ENCODE measurements around the gene KSR1.
"Not testable (repeated sequence)": the region's sequence is repeated elsewhere in the genome, so short reads cannot be mapped to it uniquely, and the experiment has no call there.

KSR1 gene

DNA sequence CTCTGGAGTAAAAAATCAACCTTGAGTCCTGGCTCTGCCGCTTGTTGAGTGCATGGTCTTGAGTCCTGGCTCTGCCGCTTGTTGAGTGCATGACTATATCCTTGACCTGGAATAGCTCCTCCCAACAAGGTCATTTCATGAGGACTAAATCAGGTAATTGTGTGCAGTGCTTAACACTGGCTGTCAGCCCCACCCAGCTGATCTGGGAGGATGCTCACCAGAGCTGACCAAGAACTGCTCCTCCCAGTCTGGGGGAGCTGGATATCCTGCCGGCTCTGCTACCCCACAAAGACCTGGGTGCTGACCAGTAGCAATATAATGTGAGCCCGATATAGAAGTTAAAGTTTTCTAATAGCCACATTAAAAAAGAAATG, 154.0 kb downstream of the KSR1 start:
- DNase-seq (ENCODE audit: low spot score) = no peak

GRCh38 chr17:27612160-27612770, 156.0 kb downstream of the KSR1 start:
- no peak for DNase-seq (ENCODE audit: low spot score)

DNA sequence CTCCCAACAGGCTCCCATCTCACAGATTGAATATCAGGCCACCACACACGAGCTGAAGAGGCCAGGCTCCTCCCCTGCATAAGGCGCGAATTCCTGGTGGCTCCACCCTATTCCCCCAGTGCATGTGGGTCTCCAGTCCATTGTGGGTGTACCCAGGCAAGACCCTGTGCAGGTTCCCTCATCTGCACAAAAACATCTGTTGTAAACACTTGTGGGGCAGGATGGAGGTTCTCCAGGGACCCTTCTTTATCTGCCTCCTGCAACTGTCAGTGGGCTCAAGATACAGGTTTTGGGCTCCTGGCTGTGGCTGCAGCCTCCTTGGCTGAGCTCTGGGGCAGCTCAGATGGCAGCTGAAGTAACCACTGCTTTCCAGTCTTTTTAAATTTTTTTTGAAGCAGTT, 157.2 kb downstream of the KSR1 start:
- DNase-seq (ENCODE audit: low spot score) = no peak

GRCh38 chr17:27615121-27615520, 158.9 kb downstream of the KSR1 start:
- DNase-seq (ENCODE audit: low spot score) = no peak

DNA sequence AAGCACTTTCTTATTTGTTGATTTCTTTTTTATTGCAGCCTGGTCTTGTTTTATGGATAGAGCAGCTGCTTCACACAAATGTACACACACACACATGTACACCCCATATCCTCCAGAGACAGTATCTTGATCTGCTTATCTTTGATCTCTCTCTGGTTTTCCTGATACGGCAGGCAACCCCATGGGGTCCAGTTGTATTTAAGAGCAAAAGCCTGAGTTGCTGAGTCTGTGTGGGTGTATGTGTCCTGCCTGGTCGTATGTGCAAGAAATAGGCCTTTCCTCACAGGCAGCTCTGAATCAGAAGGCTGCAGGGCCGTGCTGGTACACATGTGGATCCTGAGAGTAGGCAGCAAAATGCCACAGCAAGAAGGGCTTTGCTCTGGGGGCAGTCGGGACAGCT, 160.2 kb downstream of the KSR1 start:
- DNase-seq (ENCODE audit: low spot score) = peak; percentile 5

DNA sequence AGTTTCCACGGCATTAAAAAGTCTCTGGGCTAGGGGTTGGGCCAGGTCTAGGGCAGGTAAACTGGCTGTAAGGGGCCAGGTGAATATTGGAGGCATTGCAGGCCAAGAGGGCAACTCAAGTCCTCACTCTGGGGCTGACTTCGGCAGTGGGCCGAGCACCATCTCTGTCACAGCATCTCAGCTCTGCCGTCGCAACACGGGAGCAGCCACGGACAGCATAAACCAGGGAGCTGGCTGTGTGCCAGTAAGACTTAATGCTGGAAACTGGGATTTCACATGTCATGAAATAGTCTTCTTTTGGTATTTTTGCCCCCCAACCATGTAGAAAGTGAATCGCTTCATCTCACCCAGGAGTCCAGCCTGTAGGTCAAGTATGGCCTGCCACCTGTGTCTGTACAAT, 162.2 kb downstream of the KSR1 start:
- DNase-seq (ENCODE audit: low spot score) = no peak

GRCh38 chr17:27620721-27621120, 164.5 kb downstream of the KSR1 start:
- DNase-seq (ENCODE audit: low spot score) = no peak

- DNase-seq (ENCODE audit: low spot score) = no peak
Observed at GRCh38 chr17:27621536-27621935, 165.3 kb downstream of the KSR1 start.

- DNase-seq (ENCODE audit: low spot score) = no peak
Observed at GRCh38 chr17:27621942-27622559, 165.8 kb downstream of the KSR1 start.

- no peak for DNase-seq (ENCODE audit: low spot score)
Observed at GRCh38 chr17:27622986-27623385, 166.7 kb downstream of the KSR1 start.

DNA sequence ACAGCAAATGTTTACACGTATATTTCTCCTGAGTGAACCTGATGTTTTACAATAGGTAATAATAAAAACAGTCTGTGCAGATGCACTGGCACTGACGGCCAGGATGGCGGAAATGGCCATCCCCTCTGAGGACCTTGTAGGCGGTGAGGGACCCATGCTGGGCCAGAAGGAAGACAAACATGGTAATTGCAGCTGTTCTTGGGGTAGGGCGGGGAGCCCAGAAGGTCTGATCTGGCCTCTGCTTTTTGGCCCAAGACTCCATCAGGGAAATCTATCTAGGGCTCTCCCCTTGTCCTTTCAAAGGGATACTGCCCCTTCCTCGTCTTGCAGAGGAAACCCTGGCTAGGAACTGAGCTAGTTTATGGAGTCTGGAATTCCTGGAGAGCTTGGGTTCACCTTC, 167.4 kb downstream of the KSR1 start:
- no peak for DNase-seq (ENCODE audit: low spot score)

- no peak for DNase-seq (ENCODE audit: low spot score)
Observed at GRCh38 chr17:27624539-27624938, 168.3 kb downstream of the KSR1 start.

GRCh38 chr17:27625856-27626255, 169.6 kb downstream of the KSR1 start:
- DNase-seq (ENCODE audit: low spot score) = no peak

GRCh38 chr17:27627514-27627913, 171.3 kb downstream of the KSR1 start:
- no peak for DNase-seq (ENCODE audit: low spot score)

DNA sequence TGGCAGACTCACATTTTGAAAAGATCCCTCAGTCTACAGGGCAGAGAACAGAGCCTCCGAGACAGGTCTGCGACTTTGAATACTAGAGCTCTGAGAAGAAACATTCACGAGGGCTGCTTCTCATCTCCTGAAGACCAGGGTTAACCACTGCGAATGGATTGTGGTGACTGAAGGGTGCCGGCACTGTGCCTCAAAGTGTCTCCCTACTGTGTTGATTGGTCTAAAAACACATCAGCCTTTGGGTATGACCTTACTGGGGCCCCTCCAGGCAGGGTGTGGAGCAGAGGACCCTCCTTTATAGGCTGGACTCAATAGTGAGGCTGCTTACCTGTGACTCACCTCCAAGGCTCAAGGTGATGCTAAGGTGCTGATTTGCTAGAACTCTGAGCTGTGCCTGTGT, 172.1 kb downstream of the KSR1 start:
- no peak for DNase-seq (ENCODE audit: low spot score)

DNA sequence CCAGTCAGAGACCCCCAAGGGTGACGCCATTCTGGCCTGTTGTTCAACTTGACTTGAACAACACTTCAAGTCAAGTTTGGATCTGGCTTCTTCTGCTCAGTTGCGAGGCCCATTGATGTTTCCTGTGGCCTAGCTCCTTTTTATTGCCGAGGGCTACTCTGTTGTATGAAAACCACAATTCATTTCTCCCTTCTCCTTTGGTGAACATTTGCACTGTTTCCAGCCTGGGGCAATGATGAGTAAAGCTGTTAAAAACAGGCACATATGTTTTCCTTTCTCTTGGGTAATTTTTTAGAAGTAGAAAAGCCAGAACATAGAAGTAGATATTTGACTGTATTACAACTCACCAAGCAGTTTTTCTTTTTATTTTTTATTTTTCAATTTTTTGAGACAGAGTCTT, 173.0 kb downstream of the KSR1 start:
- not testable (repeated sequence) for DNase-seq (ENCODE audit: low spot score)

DNA sequence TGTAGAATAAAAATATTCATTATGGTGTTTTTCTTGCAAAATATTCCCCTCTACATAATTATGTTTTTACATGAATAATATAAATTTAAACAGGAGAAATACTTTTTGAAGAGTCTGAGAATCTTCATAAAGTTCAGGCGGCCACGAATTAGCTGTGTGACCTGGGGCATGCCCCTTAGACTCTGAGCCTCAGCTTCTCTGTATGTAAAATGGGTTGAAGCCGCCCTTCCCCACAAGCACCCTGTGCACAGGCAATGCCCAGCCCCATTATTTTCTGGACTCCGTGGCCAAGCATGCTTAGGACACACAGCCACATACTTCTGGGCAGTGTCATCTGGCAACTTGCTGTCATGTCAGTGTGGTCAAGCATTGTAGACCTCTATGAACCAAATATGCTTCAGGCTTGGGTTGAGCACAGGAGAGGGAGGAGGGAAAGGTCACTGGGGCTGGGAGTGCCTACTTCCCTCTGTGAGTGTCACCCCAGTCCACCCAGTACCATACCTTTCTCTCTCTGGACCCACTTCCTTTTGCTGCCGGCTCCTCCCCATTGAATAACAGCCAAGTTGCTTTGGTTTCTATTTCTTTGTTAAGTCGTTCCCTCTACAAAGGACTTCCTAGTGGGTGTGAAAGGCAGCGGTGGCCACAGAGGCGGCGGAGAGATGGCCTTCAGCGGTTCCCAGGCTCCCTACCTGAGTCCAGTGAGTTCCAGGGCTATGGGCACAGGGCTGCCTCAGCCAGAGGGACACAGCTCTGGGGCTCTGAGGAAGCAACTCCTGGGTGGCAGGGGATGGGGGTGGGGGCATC, 174.6 kb downstream of the KSR1 start, which contains the start of gene LGALS9:
Gene LGALS9 (plus strand): TSS at position 582 of the 804 bp plus-strand sequence. CDS start 78 bp downstream, at position 660.
- DNase-seq (ENCODE audit: low spot score) = peak; percentile 53

DNA sequence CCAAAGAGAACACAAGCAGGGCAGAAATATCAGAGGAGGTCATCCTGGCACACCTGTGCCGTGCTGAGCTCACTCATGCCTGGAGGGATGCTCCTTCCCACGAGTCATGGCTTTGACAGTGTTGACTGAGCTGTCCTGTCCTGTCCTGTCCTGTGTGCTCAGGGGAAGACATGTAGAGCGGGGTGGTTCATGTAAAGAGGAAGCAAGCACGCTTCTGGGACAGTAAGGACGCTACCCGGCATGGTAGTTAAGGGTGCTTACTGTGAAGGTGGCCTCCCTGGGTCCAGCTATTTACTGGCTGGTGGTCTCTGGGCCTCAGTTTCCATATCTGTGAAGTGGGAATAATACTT, 175.1 kb downstream of the KSR1 start:
- DNase-seq (ENCODE audit: low spot score) = peak; percentile 5

DNA sequence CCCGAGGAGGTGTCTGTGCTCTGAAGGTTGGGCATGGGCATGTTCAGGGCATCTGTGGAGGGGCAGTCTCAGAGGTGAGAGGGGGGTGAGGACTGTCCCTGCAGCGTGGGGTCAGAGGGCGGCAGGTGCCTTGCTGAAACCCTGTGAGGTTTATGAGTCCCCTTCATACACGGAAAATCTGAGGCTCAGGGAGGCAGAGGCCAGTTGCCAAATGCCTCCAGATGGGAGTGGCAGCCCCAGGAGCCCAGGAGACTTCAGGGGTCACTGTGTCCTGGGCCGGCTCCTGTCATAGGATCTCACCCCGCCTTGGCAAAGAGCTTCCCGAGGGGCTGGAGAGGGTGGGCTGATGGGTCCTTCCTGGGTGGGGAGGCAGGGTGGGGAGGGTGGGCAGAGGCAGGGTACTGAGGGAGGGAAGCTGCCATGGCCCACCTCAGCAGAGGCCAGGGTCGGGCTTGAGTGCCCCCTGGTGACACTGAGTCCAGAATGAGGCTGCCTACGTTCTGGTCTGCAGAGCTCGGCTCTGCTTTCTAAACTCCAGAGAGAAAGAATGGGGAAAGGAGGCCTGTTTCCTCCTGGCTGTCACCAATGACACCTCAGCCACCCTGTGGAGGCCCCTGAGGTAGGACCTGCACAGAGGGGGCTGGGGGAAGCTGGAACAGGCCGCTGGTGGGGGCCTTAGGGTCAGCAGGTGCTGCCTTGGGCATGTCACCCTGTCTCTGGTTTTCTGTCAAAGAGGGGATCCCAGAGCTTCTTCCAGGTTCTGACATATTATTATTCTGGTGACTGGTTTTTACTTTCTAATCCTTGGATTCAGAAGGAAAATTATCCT, 175.9 kb downstream of the KSR1 start:
- no peak for DNase-seq (ENCODE audit: low spot score)

DNA sequence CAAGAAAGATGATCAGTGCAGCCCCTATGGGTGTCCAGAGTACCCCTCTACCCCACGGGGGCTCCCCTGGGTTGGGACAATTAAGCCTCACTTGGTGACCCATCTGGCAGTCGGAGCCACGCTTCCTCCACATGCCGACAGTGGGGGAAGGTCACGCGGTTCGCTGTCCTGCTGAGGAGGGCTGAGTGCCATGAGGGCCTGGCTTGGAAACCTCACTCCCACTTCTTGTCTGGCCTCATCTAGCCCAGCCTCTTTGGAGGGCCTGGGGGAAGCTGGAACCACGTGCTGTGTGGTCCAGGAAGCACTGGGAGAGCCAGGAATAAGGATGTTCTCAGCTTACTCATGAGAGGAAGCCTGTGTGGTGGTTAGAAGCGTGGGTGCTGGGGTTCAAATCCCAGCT, 176.5 kb downstream of the KSR1 start:
- not testable (repeated sequence) for DNase-seq (ENCODE audit: low spot score)

DNA sequence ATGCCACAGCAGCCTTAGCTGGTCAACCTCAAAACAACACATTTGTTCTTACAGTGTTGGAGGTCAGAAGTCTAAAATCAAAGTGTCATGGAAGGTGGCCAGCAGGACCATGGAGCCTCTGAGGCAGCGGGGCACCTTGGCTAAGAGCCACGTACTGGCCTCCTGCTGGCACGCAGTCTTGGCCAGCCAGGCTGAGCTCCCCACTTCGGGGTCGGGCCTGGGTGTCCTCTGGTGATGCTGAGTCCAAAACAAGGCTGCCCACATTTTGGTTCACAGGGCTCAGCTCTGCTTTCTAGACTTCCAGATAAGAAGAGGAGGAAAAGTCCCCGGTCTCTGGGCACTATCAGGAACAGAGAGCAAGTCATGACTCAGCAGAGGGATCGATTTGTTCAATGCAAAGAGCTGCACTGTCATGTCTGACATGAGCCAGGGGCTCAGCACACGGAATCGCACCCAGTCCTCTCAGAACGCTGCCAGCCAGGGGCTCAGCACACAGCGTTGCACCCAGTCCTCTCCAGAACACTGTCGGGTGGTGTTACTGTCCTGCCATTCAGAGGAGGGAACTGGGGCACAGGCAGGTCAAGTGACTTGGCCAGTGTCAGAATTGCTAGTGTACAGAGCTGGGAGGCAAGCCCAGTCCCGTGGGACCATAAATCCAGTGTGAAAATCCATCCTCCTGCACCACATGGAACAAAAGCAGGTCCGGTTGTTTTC, 177.2 kb downstream of the KSR1 start:
- DNase-seq (ENCODE audit: low spot score) = no peak

DNA sequence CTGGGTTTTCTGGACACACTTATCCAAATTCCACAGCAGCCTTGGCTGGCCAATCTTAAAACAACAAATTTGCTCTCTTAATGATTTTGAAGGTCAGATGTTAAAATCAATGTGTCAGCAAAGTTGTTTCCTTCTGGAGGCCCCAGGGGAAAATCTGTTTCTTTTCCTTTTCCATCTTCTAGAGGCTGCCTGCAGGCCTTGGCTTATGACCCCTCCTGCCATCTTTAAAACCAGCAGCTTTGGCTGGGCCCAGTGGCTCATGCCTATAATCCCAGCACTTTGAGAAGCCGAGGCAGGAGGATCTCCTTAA, 177.7 kb downstream of the KSR1 start:
- no peak for DNase-seq (ENCODE audit: low spot score)

All from CD4-positive, alpha-beta T cell treated with Interleukin-2 at 100 ng/mL for 4 hours (primary cell).